Astrocyte (in vitro differentiated cells and primary cell): ENCODE data around the gene WTIP. TPM values are rescaled to one million over a fixed set of nuclear protein-coding genes. Genes with fewer than 3 reads are reported as not detected.

Experiments used
- DNase-seq: peaks from one replicate; pipeline ENCODE4 v3.0.0-alpha.2; 2010; ENCODE audit warnings: low read depth
- FAIRE-seq: peaks from 2 replicates; lab custom pipeline; 2011; peaks lifted over from hg19 to GRCh38; lab: Jason Lieb, UNC
- H2AFZ ChIP-seq: 2 replicates; pipeline ENCODE4 v1.6.0; 2012; ENCODE audit warnings: low read depth, low read length, inconsistent platforms
- H3K27ac ChIP-seq: 2 replicates; pipeline ENCODE4 v1.5.1; 2011; ENCODE audit warnings: low read depth, low read length, inconsistent platforms
- H3K27me3 ChIP-seq: 2 replicates; pipeline ENCODE4 v1.6.0; 2011; ENCODE audit warnings: low read length, inconsistent platforms; ENCODE audit not compliant: insufficient read depth
- H3K36me3 ChIP-seq: 2 replicates; pipeline ENCODE4 v1.5.1; 2011; ENCODE audit warnings: low read length, inconsistent platforms; ENCODE audit not compliant: insufficient read depth
- H3K4me1 ChIP-seq: 2 replicates; pipeline ENCODE4 v1.5.1; 2011; ENCODE audit warnings: low read length, inconsistent platforms; ENCODE audit not compliant: insufficient read depth
- H3K4me2 ChIP-seq: 2 replicates; pipeline ENCODE4 v1.6.0; 2012; ENCODE audit warnings: low read length, inconsistent platforms
- H3K4me3 ChIP-seq: 2 replicates; pipeline ENCODE4 v1.5.1; 2011; ENCODE audit warnings: low read depth, mild to moderate bottlenecking, low read length, inconsistent platforms; ENCODE audit not compliant: insufficient read depth
- H3K79me2 ChIP-seq: 2 replicates; pipeline ENCODE4 v1.6.0; 2012; ENCODE audit warnings: mild to moderate bottlenecking, low read length, inconsistent platforms; ENCODE audit not compliant: insufficient read depth
- H3K9ac ChIP-seq: 2 replicates; pipeline ENCODE4 v1.6.0; 2012; ENCODE audit warnings: mild to moderate bottlenecking, low read length, inconsistent platforms
- H3K9me3 ChIP-seq: 2 replicates; pipeline ENCODE4 v1.5.1; 2012; ENCODE audit warnings: low read depth, mild to moderate bottlenecking, low read length, inconsistent platforms; ENCODE audit not compliant: insufficient read depth
- H4K20me1 ChIP-seq: 2 replicates; pipeline ENCODE4 v1.6.0; 2012; ENCODE audit warnings: low read length, inconsistent platforms; ENCODE audit not compliant: insufficient read depth
- H3K27ac Mint-ChIP-seq: one replicate; pipeline ENCODE4 v1.8.0; 2021; ENCODE audit warnings: mild to moderate bottlenecking, mixed read lengths; ENCODE audit not compliant: unreplicated experiment
- H3K27me3 Mint-ChIP-seq: one replicate; pipeline ENCODE4 v1.8.0; 2021; ENCODE audit warnings: low read depth, mixed read lengths; ENCODE audit not compliant: unreplicated experiment
- H3K36me3 Mint-ChIP-seq: one replicate; pipeline ENCODE4 v1.8.0; 2021; ENCODE audit warnings: low read depth, mixed read lengths; ENCODE audit not compliant: unreplicated experiment
- H3K4me1 Mint-ChIP-seq: one replicate; pipeline ENCODE4 v1.8.0; 2021; ENCODE audit warnings: low read depth, mixed read lengths; ENCODE audit not compliant: unreplicated experiment
- H3K4me3 Mint-ChIP-seq: one replicate; pipeline ENCODE4 v1.8.0; 2021; ENCODE audit warnings: mild to moderate bottlenecking, moderate library complexity, mixed read lengths; ENCODE audit not compliant: unreplicated experiment
- H3K9me3 Mint-ChIP-seq: one replicate; pipeline ENCODE4 v1.8.0; 2021; ENCODE audit warnings: mild to moderate bottlenecking, mixed read lengths; ENCODE audit not compliant: unreplicated experiment
- EZH2 ChIP-seq: IDR thresholded peaks from 2 replicates; pipeline ENCODE4 v1.6.1; 2012; ENCODE audit warnings: mild to moderate bottlenecking, low read length, inconsistent platforms; ENCODE audit not compliant: insufficient read depth
- total RNA-seq: library from RNA; stranded (reverse); gene quantifications from 2 replicates; pipeline ENCODE4 v1.2.1, GENCODE V29; 2021
- TF ChIP-seq, protein P1 (sequence below): IDR thresholded peaks from 2 replicates; pipeline ENCODE4 v1.5.1; 2011; ENCODE audit warnings: low read depth, mild to moderate bottlenecking, inconsistent platforms, low read length, moderate library complexity; ENCODE audit not compliant: insufficient read depth

The WTIP gene
- total RNA-seq, 1 donor from 2014 or later, result 32.5 TPM

- Mint-ChIP-seq H3K27ac (no peak overlapping the region), H3K36me3 (no peaks in the 10 kb centered on the region), H3K27me3 (peaks cover 8% of the 10 kb centered on the region), H3K4me1 (no peaks in the 10 kb centered on the region), H3K9me3 (peaks cover 4% of the 10 kb centered on the region), H3K4me3 (no peak overlapping the region)
- no peak overlapping the region for H2AFZ ChIP-seq
- no peak overlapping the region for H3K4me2 ChIP-seq
- FAIRE-seq (no peak), DNase-seq (no peak)
- H3K9me3 ChIP-seq, result no peaks in the 10 kb centered on the region
- H3K9ac ChIP-seq, result no peak overlapping the region
- no peak overlapping the region for H3K4me3 ChIP-seq
- H4K20me1 ChIP-seq, result no peaks in the 10 kb centered on the region
- no peak overlapping the region for H3K27ac ChIP-seq
- no peaks in the 10 kb centered on the region for H3K4me1 ChIP-seq
- no peaks in the 10 kb centered on the region for H3K36me3 ChIP-seq
- H3K79me2 ChIP-seq, result no peaks in the 10 kb centered on the region
- H3K27me3 ChIP-seq, result no peaks in the 10 kb centered on the region
- TF ChIP-seq, protein P1, sequence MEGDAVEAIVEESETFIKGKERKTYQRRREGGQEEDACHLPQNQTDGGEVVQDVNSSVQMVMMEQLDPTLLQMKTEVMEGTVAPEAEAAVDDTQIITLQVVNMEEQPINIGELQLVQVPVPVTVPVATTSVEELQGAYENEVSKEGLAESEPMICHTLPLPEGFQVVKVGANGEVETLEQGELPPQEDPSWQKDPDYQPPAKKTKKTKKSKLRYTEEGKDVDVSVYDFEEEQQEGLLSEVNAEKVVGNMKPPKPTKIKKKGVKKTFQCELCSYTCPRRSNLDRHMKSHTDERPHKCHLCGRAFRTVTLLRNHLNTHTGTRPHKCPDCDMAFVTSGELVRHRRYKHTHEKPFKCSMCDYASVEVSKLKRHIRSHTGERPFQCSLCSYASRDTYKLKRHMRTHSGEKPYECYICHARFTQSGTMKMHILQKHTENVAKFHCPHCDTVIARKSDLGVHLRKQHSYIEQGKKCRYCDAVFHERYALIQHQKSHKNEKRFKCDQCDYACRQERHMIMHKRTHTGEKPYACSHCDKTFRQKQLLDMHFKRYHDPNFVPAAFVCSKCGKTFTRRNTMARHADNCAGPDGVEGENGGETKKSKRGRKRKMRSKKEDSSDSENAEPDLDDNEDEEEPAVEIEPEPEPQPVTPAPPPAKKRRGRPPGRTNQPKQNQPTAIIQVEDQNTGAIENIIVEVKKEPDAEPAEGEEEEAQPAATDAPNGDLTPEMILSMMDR, result no peak
- no peak for TF ChIP-seq EZH2
Measured at GRCh38 chr19:34523408-34523807, 41.9 kb downstream of the WTIP start.

- H3K27me3 Mint-ChIP-seq, result peaks cover 14% of the 10 kb centered on the region
- Histone ChIP-seq H3K36me3 (no peaks in the 10 kb centered on the region), H4K20me1 (no peaks in the 10 kb centered on the region), H3K27ac (no peak overlapping the region), H3K9me3 (no peaks in the 10 kb centered on the region), H2AFZ (no peak overlapping the region), H3K4me2 (no peak overlapping the region), H3K4me1 (no peaks in the 10 kb centered on the region), H3K9ac (no peak overlapping the region), H3K4me3 (no peak overlapping the region), H3K79me2 (no peaks in the 10 kb centered on the region), H3K27me3 (peaks cover 2% of the 10 kb centered on the region)
- FAIRE-seq, result no peak
- no peak for DNase-seq
- no peaks in the 10 kb centered on the region for H3K36me3 Mint-ChIP-seq
- no peaks in the 10 kb centered on the region for H3K4me1 Mint-ChIP-seq
- no peak overlapping the region for H3K4me3 Mint-ChIP-seq
- peaks cover 4% of the 10 kb centered on the region for H3K9me3 Mint-ChIP-seq
- H3K27ac Mint-ChIP-seq, result no peak overlapping the region
- no peak for TF ChIP-seq EZH2
- TF ChIP-seq, protein P1, result no peak
Measured at GRCh38 chr19:34525001-34525400, 43.4 kb downstream of the WTIP start.

GRCh38 chr19:34534206-34534605 is 52.6 kb downstream of the WTIP start:
- Histone ChIP-seq H3K36me3 (no peaks in the 10 kb centered on the region), H2AFZ (no peak overlapping the region), H3K27ac (no peak overlapping the region), H3K27me3 (peaks cover 2% of the 10 kb centered on the region), H3K4me1 (no peaks in the 10 kb centered on the region), H3K4me2 (no peak overlapping the region), H4K20me1 (no peaks in the 10 kb centered on the region), H3K9me3 (no peaks in the 10 kb centered on the region), H3K79me2 (no peaks in the 10 kb centered on the region), H3K4me3 (no peak overlapping the region), H3K9ac (no peak overlapping the region)
- no peaks in the 10 kb centered on the region for H3K4me1 Mint-ChIP-seq
- no peak overlapping the region for H3K4me3 Mint-ChIP-seq
- DNase-seq, result no peak
- H3K27me3 Mint-ChIP-seq, result peaks cover 38% of the 10 kb centered on the region
- FAIRE-seq, result no peak
- TF ChIP-seq, protein P1, result no peak
- no peak for TF ChIP-seq EZH2
- no peaks in the 10 kb centered on the region for H3K36me3 Mint-ChIP-seq
- H3K27ac Mint-ChIP-seq, result no peak overlapping the region
- peaks cover 3% of the 10 kb centered on the region for H3K9me3 Mint-ChIP-seq
